Measurements from ENCODE around the gene ISCA2.

GRCh38 chr14:74505831-74506230 is 12.3 kb downstream of the ISCA2 start:
- TF ChIP-seq ZNF274 (IDR thresholded peaks at IDR 0.05; ENCODE audit: low read depth, low read length) (no peak), YY1 (IDR thresholded peaks at IDR 0.05; ENCODE audit: insufficient read depth, insufficient read length) (no peak)

All from NT2/D1 (cell line).